Measurements from ENCODE around the gene ADD1.

GRCh38 chr4:2954358-2955185 lies 110.9 kb downstream of the ADD1 start:
- no peak for TF ChIP-seq RAD21 (IDR thresholded peaks at IDR 0.05)
- TF ChIP-seq TAF1 (conservative IDR thresholded peaks at IDR 0.05), result no peak
- TF ChIP-seq REST (IDR thresholded peaks at IDR 0.05), result no peak
- TF ChIP-seq HNF4G (IDR thresholded peaks at IDR 0.05), result no peak
- no peak for TF ChIP-seq CTCF (IDR thresholded peaks at IDR 0.05; ENCODE audit: low read depth, low read length, missing input control)
- no peak for TF ChIP-seq GABPA (IDR thresholded peaks at IDR 0.05 in 1 of 2, conservative IDR thresholded peaks at IDR 0.05 in 1 of 2)
- no peak for TF ChIP-seq MAX (IDR thresholded peaks at IDR 0.05)
- no peak for TF ChIP-seq SP1 (IDR thresholded peaks at IDR 0.05)
- TF ChIP-seq JUND (IDR thresholded peaks at IDR 0.05), result no peak
- no peak for TF ChIP-seq EGR1 (IDR thresholded peaks at IDR 0.05; ENCODE audit: low read depth in 2 of 2)
